ENCODE measurements around the gene SHOC2.

The SHOC2 gene

GRCh38 chr10:110947061-110947595, 27.7 kb downstream of the SHOC2 start:
- no peak for DNase-seq (ENCODE audit: low read depth)
- TF ChIP-seq CTCF (conservative IDR thresholded peaks at IDR 0.05; ENCODE audit: low read depth, low read length) = no peak
- no peak overlapping the region for H3K4me3 ChIP-seq (ENCODE audit: low read length)

- DNase-seq (ENCODE audit: low read depth) = no peak
- no peak overlapping the region for H3K4me3 ChIP-seq (ENCODE audit: low read length)
Observed at GRCh38 chr10:110951381-110951780, 32.0 kb downstream of the SHOC2 start.

GRCh38 chr10:110957606-110958005, 38.2 kb downstream of the SHOC2 start:
- TF ChIP-seq CTCF (conservative IDR thresholded peaks at IDR 0.05; ENCODE audit: low read depth, low read length) = no peak
- H3K4me3 ChIP-seq (ENCODE audit: low read length) = no peak overlapping the region
- no peak for DNase-seq (ENCODE audit: low read depth)

More at GRCh38 chr10:110951381-110951780, 32.0 kb downstream of the SHOC2 start:
- no peak for TF ChIP-seq CTCF (conservative IDR thresholded peaks at IDR 0.05; ENCODE audit: low read depth, low read length)

- no peak for DNase-seq (ENCODE audit: low read depth)
- no peak overlapping the region for H3K4me3 ChIP-seq (ENCODE audit: low read length)
- no peak for TF ChIP-seq CTCF (conservative IDR thresholded peaks at IDR 0.05; ENCODE audit: low read depth, low read length)
Observed at GRCh38 chr10:110959379-110960332, 40.3 kb downstream of the SHOC2 start.

- DNase-seq (ENCODE audit: low read depth) = no peak
- no peak overlapping the region for H3K4me3 ChIP-seq (ENCODE audit: low read length)
- no peak for TF ChIP-seq CTCF (conservative IDR thresholded peaks at IDR 0.05; ENCODE audit: low read depth, low read length)
Observed at GRCh38 chr10:110960333-110960712, 40.9 kb downstream of the SHOC2 start.

- no peak for TF ChIP-seq CTCF (conservative IDR thresholded peaks at IDR 0.05; ENCODE audit: low read depth, low read length)
- no peak overlapping the region for H3K4me3 ChIP-seq (ENCODE audit: low read length)
- no peak for DNase-seq (ENCODE audit: low read depth)
Observed at GRCh38 chr10:110962443-110962842, 43.0 kb downstream of the SHOC2 start.

GRCh38 chr10:110963162-110963561, 43.8 kb downstream of the SHOC2 start:
- DNase-seq (ENCODE audit: low read depth) = no peak
- TF ChIP-seq CTCF (conservative IDR thresholded peaks at IDR 0.05; ENCODE audit: low read depth, low read length) = no peak
- no peak overlapping the region for H3K4me3 ChIP-seq (ENCODE audit: low read length)
